KMS-11 (cell line): ENCODE measurements around the gene LILRB1.
"Not testable (repeated sequence)": the region's sequence is repeated elsewhere in the genome, so short reads cannot be mapped to it uniquely, and the experiment has no call there.

Experiments used
- H2AFZ ChIP-seq: fragments of 200-600 bp; sonication (generic); 2 replicates; pipeline ENCODE4 v1.6.1; 2016; ENCODE audit warnings: antibody characterized with exemption, mixed run types, low read depth
- H3K27ac ChIP-seq: fragments of 200-600 bp; sonication (generic); 2 replicates; pipeline ENCODE4 v1.6.1; 2016; ENCODE audit warnings: mild to moderate bottlenecking, mixed run types
- H3K27me3 ChIP-seq: fragments of 200-600 bp; sonication (generic); 2 replicates; pipeline ENCODE4 v1.6.1; 2017; ENCODE audit warnings: mild to moderate bottlenecking, low read depth, mixed run types, moderate library complexity; ENCODE audit not compliant: insufficient read depth
- H3K36me3 ChIP-seq: fragments of 200-600 bp; sonication (generic); 2 replicates; pipeline ENCODE4 v1.6.1; 2017; ENCODE audit warnings: mild to moderate bottlenecking, mixed run types; ENCODE audit not compliant: insufficient read depth
- H3K4me1 ChIP-seq: fragments of 200-600 bp; sonication (generic); 2 replicates; pipeline ENCODE4 v1.6.1; 2016; ENCODE audit warnings: mild to moderate bottlenecking, low read depth, mixed run types; ENCODE audit not compliant: poor library complexity, severe bottlenecking
- H3K4me2 ChIP-seq: fragments of 200-600 bp; sonication (generic); 2 replicates; pipeline ENCODE4 v1.7.0; 2016; ENCODE audit warnings: mild to moderate bottlenecking, mixed run types
- H3K4me3 ChIP-seq: fragments of 200-600 bp; sonication (generic); IDR thresholded peaks from 2 replicates; pipeline ENCODE4 v1.6.1; 2017; ENCODE audit warnings: low read depth, low read length, mixed read lengths; ENCODE audit not compliant: insufficient read depth
- H3K79me2 ChIP-seq: fragments of 200-600 bp; sonication (generic); 2 replicates; pipeline ENCODE4 v1.6.1; 2016; ENCODE audit warnings: low read depth, mixed run types; ENCODE audit not compliant: insufficient read depth
- H3K9ac ChIP-seq: fragments of 200-600 bp; sonication (generic); 2 replicates; pipeline ENCODE4 v1.6.1; 2016; ENCODE audit warnings: mild to moderate bottlenecking, mixed run types
- H4K20me1 ChIP-seq: fragments of 200-600 bp; sonication (generic); 2 replicates; pipeline ENCODE4 v1.6.1; 2016; ENCODE audit warnings: mild to moderate bottlenecking, mixed run types; ENCODE audit not compliant: insufficient read depth
- CTCF ChIP-seq: fragments of 200-600 bp; sonication (generic); conservative IDR thresholded peaks from 2 replicates; pipeline ENCODE4 v1.6.1; 2017; ENCODE audit warnings: low read depth, mild to moderate bottlenecking, antibody characterized with exemption, low read length, moderate library complexity, mixed read lengths

The LILRB1 gene

GRCh38 chr19:54674021-54674617, 43.8 kb downstream of the LILRB1 start:
- Histone ChIP-seq H4K20me1 (no peaks in the 10 kb centered on the region), H3K4me3 (no peak overlapping the region), H3K36me3 (no peaks in the 10 kb centered on the region), H3K27me3 (no peaks in the 10 kb centered on the region; the same call in 1 of the 2 replicates), H2AFZ (no peak overlapping the region), H3K4me1 (no peaks in the 10 kb centered on the region), H3K27ac (no peak overlapping the region), H3K4me2 (no peak overlapping the region), H3K9ac (no peak overlapping the region), H3K79me2 (no peaks in the 10 kb centered on the region)
- peak; percentile 77 for TF ChIP-seq CTCF

- not testable (repeated sequence) for H3K27ac ChIP-seq, H3K4me1 ChIP-seq, H3K79me2 ChIP-seq, H2AFZ ChIP-seq, H3K4me2 ChIP-seq, H4K20me1 ChIP-seq, H3K36me3 ChIP-seq, H3K9ac ChIP-seq, H3K4me3 ChIP-seq, H3K27me3 ChIP-seq
- peak; percentile 75 for TF ChIP-seq CTCF
Measured at GRCh38 chr19:54676210-54676834, 46.0 kb downstream of the LILRB1 start.

GRCh38 chr19:54677217-54677616, 46.9 kb downstream of the LILRB1 start:
- Histone ChIP-seq H3K36me3 (no peaks in the 10 kb centered on the region), H3K9ac (no peak overlapping the region), H4K20me1 (no peaks in the 10 kb centered on the region), H3K27me3 (no peaks in the 10 kb centered on the region; the same call in 1 of the 2 replicates), H3K4me2 (no peak overlapping the region), H3K4me1 (no peaks in the 10 kb centered on the region), H2AFZ (no peak overlapping the region), H3K79me2 (no peaks in the 10 kb centered on the region), H3K4me3 (no peak overlapping the region), H3K27ac (no peak overlapping the region)
- no peak for TF ChIP-seq CTCF

GRCh38 chr19:54681596-54681995, 51.3 kb downstream of the LILRB1 start:
- H3K36me3 ChIP-seq, H3K9ac ChIP-seq, H3K4me2 ChIP-seq: not testable (repeated sequence)

GRCh38 chr19:54682306-54682856, 52.1 kb downstream of the LILRB1 start:
- Histone ChIP-seq H3K79me2 (no peaks in the 10 kb centered on the region), H3K9ac (no peak overlapping the region), H3K36me3 (no peaks in the 10 kb centered on the region), H3K4me3 (no peak overlapping the region), H3K27me3 (peaks cover 7% of the 10 kb centered on the region; the same call in 1 of the 2 replicates), H3K4me2 (no peak overlapping the region), H2AFZ (no peak overlapping the region), H3K27ac (no peak overlapping the region), H4K20me1 (no peaks in the 10 kb centered on the region), H3K4me1 (no peaks in the 10 kb centered on the region)
- no peak for TF ChIP-seq CTCF

More at GRCh38 chr19:54681596-54681995, 51.3 kb downstream of the LILRB1 start:
- H3K4me3 ChIP-seq, H2AFZ ChIP-seq, H4K20me1 ChIP-seq, H3K79me2 ChIP-seq, H3K27me3 ChIP-seq, H3K4me1 ChIP-seq, H3K27ac ChIP-seq: not testable (repeated sequence)
